Common myeloid progenitor, CD34-positive (primary cell): ENCODE results near the gene LMO7.

Experiments used
- CTCF ChIA-PET: fragments of 350-600 bp; sonication (Branson Sonifier 250); formaldehyde crosslinking; loops from one replicate; lab custom pipeline; 2021; ENCODE audit warnings: antibody characterized with exemption; lab: Charles Lee
- POLR2A ChIA-PET: fragments of 350-600 bp; sonication (Branson Sonifier 250); formaldehyde crosslinking; loops from one replicate; lab custom pipeline; 2021; ENCODE audit warnings: antibody characterized with exemption; lab: Charles Lee
- DNase-seq, 3 donors: peaks; one replicate each; pipeline versions ENCODE4 v3.0.0 to v3.0.0-alpha.2; 2013
- H3K27ac ChIP-seq, 2 experiments: 1 replicate in 1 of 2; 2 replicates in 1 of 2; pipeline ENCODE4 v1.7.0; 2013; ENCODE audit warnings: inconsistent platforms in 2 of 2, low read length in 2 of 2, mild to moderate bottlenecking in 2 of 2, low read depth in 1 of 2, moderate library complexity in 1 of 2; ENCODE audit not compliant: severe bottlenecking in 2 of 2, insufficient read depth in 1 of 2, poor library complexity in 1 of 2
- H3K27me3 ChIP-seq, 5 experiments: replicated peaks in 2 of 5; 1 replicate in 3 of 5; 2 replicates in 2 of 5; pipeline versions ENCODE4 v1.6.1 to v1.7.0; 2013; ENCODE audit warnings: low read length in 4 of 5, mild to moderate bottlenecking in 2 of 5, moderate library complexity in 2 of 5, inconsistent platforms in 1 of 5; ENCODE audit not compliant: insufficient read depth in 5 of 5, control insufficient read depth in 4 of 5
- H3K36me3 ChIP-seq, 4 experiments: 1 replicate in 2 of 4; 2 replicates in 2 of 4; pipeline versions ENCODE4 v1.6.1 to v1.7.0; 2013; ENCODE audit warnings: low read length in 3 of 4, control low read depth in 1 of 4, mild to moderate bottlenecking in 1 of 4; ENCODE audit not compliant: control insufficient read depth in 4 of 4, insufficient read depth in 4 of 4
- H3K4me1 ChIP-seq, 4 experiments: 1 replicate in 3 of 4; 2 replicates in 1 of 4; pipeline versions ENCODE4 v1.6.1 to v1.7.1; 2013; ENCODE audit warnings: low read length in 3 of 4, mild to moderate bottlenecking in 3 of 4, control low read depth in 1 of 4, inconsistent platforms in 1 of 4, moderate library complexity in 1 of 4; ENCODE audit not compliant: control insufficient read depth in 4 of 4, insufficient read depth in 4 of 4; ENCODE audit errors: control extremely low read depth in 1 of 4
- H3K4me3 ChIP-seq, 7 experiments: 1 replicate in 4 of 7; 2 replicates in 3 of 7; pipeline versions ENCODE4 v1.5.1 to v1.7.0; 2013; ENCODE audit warnings: mild to moderate bottlenecking in 7 of 7, low read length in 6 of 7, moderate library complexity in 6 of 7, inconsistent platforms in 2 of 7, low read depth in 2 of 7, control low read depth in 1 of 7; ENCODE audit not compliant: insufficient read depth in 4 of 7, control insufficient read depth in 1 of 7; ENCODE audit errors: extremely low read depth in 1 of 7
- H3K9me3 ChIP-seq, 5 experiments: 1 replicate in 4 of 5; 2 replicates in 1 of 5; pipeline versions ENCODE4 v1.6.1 to v1.7.1; 2013; ENCODE audit warnings: low read length in 4 of 5, mild to moderate bottlenecking in 2 of 5, inconsistent platforms in 1 of 5, low read depth in 1 of 5, moderate library complexity in 1 of 5; ENCODE audit not compliant: control insufficient read depth in 4 of 5, insufficient read depth in 2 of 5; ENCODE audit errors: control extremely low read depth in 1 of 5
- WGBS: methylation state at CpG from one replicate; pipeline ENCODE4 v1.1.5; 2013; ENCODE audit not compliant: insufficient coverage; 5-methylcytosine and 5-hydroxymethylcytosine counted together

LMO7 gene

GRCh38 chr13:75875450-75875849, 239.3 kb downstream of the LMO7 start:
- peaks cover 0 to 13% (median 3%) of the 10 kb centered on the region in 4 experiments for H3K4me1 ChIP-seq
- peak in 2 of 3 donors; percentile 13 to 22 for DNase-seq
- CTCF ChIA-PET: interaction anchor here (0.6 to 11.6 kb wide), 9 partner anchors 10 to 1010 kb away, joined by 3 to 160 read pairs (median 3); no protein-coding TSS in a partner anchor
- no CpG with 5 or more reads among the region's 1 CpG for WGBS
- no peaks in the 10 kb centered on the region for H3K36me3 ChIP-seq
- no peaks in the 10 kb centered on the region for H3K9me3 ChIP-seq
- no peak overlapping the region for H3K27ac ChIP-seq
- H3K4me3 ChIP-seq: no peak overlapping the region
- H3K27me3 ChIP-seq: no peaks in the 10 kb centered on the region
- POLR2A ChIA-PET: no interaction called here

- DNase-seq: peak; percentile 72 to 83 (median 80)
- POLR2A ChIA-PET: no interaction called here
- Histone ChIP-seq H3K4me3 (peak overlapping the region in 1 of 7 experiments; percentile 31), H3K27ac (no peak overlapping the region), H3K9me3 (no peaks in the 10 kb centered on the region), H3K36me3 (no peaks in the 10 kb centered on the region), H3K4me1 (peaks cover 0 to 15% (median 3%) of the 10 kb centered on the region in 4 experiments), H3K27me3 (no peaks in the 10 kb centered on the region)
- 20% methylated on average over 5 of the region's 11 CpGs for WGBS
- CTCF ChIA-PET: interaction anchor here (0.6 to 11.6 kb wide), 17 partner anchors 11 to 1009 kb away, joined by 3 to 160 read pairs (median 3); no protein-coding TSS in a partner anchor
These were observed 240.3 kb downstream of the LMO7 start for GRCh38 chr13:75876142-75877050.

GRCh38 chr13:75877071-75877470, 240.9 kb downstream of the LMO7 start:
- WGBS: 92% methylated on average over 3 of the region's 3 CpGs

GRCh38 chr13:75879656-75880055, 243.5 kb downstream of the LMO7 start:
- Histone ChIP-seq H3K9me3 (no peaks in the 10 kb centered on the region), H3K27ac (no peak overlapping the region), H3K4me1 (peaks cover 0 to 9% (median under 1%) of the 10 kb centered on the region in 4 experiments), H3K4me3 (no peak overlapping the region), H3K36me3 (no peaks in the 10 kb centered on the region), H3K27me3 (no peaks in the 10 kb centered on the region)
- ChIA-PET POLR2A (no interaction called here), CTCF (no interaction called here)
- DNase-seq: no peak
- 96% methylated on average over 3 of the region's 4 CpGs for WGBS

More at GRCh38 chr13:75877071-75877470, 240.9 kb downstream of the LMO7 start:
- no peak overlapping the region for H3K27ac ChIP-seq
- POLR2A ChIA-PET: no interaction called here
- no peak for DNase-seq
- peaks cover 0 to 15% (median 3%) of the 10 kb centered on the region in 4 experiments for H3K4me1 ChIP-seq
- H3K4me3 ChIP-seq: no peak overlapping the region
- H3K9me3 ChIP-seq: no peaks in the 10 kb centered on the region
- H3K27me3 ChIP-seq: no peaks in the 10 kb centered on the region
- CTCF ChIA-PET: interaction anchor here (0.6 to 11.6 kb wide), 13 partner anchors 10 to 1027 kb away, joined by 3 to 160 read pairs (median 4); no protein-coding TSS in a partner anchor
- no peaks in the 10 kb centered on the region for H3K36me3 ChIP-seq

- CTCF ChIA-PET: interaction anchor here (1.3 kb wide), 1 partner anchor 124 kb away, joined by 4 read pairs; no protein-coding TSS in a partner anchor
- no peaks in the 10 kb centered on the region for H3K9me3 ChIP-seq
- H3K27me3 ChIP-seq: no peaks in the 10 kb centered on the region
- POLR2A ChIA-PET: no interaction called here
- H3K4me3 ChIP-seq: no peak overlapping the region
- 31% methylated on average over 3 of the region's 4 CpGs for WGBS
- no peak overlapping the region for H3K27ac ChIP-seq
- peaks cover 0 to 2% (median under 1%) of the 10 kb centered on the region in 4 experiments for H3K4me1 ChIP-seq
- no peaks in the 10 kb centered on the region for H3K36me3 ChIP-seq
- no peak for DNase-seq
These were observed 245.1 kb downstream of the LMO7 start for GRCh38 chr13:75881109-75881775.

- ChIA-PET CTCF (interaction anchor here (0.6 to 1.3 kb wide), 2 partner anchors 123 to 583 kb away, joined by 3 to 4 read pairs; no protein-coding TSS in a partner anchor), POLR2A (no interaction called here)
- peaks cover 0 to 2% (median 0%) of the 10 kb centered on the region in 4 experiments for H3K4me1 ChIP-seq
- 100% methylated on average over 1 of the region's 1 CpG for WGBS
- H3K27ac ChIP-seq: no peak overlapping the region
- DNase-seq: no peak
- H3K9me3 ChIP-seq: no peaks in the 10 kb centered on the region
- no peaks in the 10 kb centered on the region for H3K27me3 ChIP-seq
- no peaks in the 10 kb centered on the region for H3K36me3 ChIP-seq
- H3K4me3 ChIP-seq: no peak overlapping the region
These were observed 246.1 kb downstream of the LMO7 start for GRCh38 chr13:75882261-75882660.
